ENCODE measurements around the gene PGGT1B.
"Not testable (repeated sequence)": the region's sequence is repeated elsewhere in the genome, so short reads cannot be mapped to it uniquely, and the experiment has no call there.

Gene PGGT1B

GRCh38 chr5:115260248-115260647 is 2.4 kb downstream of the PGGT1B start:
- no peak for DNase-seq (ENCODE audit: low read depth)

GRCh38 chr5:115257981-115258380 is 4.7 kb downstream of the PGGT1B start:
- no peak for DNase-seq (ENCODE audit: low read depth)

GRCh38 chr5:115249379-115249778 is 13.3 kb downstream of the PGGT1B start:
- not testable (repeated sequence) for DNase-seq (ENCODE audit: low read depth)

DNA sequence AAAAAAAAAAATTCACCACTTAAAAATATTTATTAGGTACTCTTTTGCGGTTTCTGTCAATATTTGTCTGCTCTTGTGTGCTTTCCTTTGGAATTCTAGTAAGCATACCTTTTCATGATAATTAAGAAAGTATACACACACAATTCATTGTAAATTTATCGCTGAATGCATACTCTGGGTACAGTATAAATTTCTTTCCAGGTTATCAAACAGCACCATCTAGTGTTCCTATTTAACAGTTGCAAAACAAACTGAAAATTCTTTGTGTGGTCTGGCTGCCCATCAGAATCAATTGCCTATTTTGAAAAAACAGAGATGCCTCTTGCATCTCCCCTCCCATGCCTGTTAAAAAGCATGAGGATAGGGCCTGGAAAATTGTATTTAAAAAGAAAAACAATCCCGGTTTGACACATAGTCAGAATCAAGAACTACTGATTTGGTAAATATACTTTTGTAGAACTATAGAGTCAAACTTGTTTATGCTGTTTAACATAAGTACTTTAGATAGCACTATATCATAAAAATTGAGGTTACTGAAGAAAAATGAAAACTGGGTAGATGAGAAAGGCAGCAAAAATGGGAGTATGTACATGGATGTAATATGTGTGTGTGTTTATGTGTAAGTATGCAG is 16.2 kb downstream of the PGGT1B start:
- no peak for DNase-seq (ENCODE audit: low read depth)

- DNase-seq (ENCODE audit: low read depth): no peak
Measured at GRCh38 chr5:115243412-115243811, 19.3 kb downstream of the PGGT1B start.

DNA sequence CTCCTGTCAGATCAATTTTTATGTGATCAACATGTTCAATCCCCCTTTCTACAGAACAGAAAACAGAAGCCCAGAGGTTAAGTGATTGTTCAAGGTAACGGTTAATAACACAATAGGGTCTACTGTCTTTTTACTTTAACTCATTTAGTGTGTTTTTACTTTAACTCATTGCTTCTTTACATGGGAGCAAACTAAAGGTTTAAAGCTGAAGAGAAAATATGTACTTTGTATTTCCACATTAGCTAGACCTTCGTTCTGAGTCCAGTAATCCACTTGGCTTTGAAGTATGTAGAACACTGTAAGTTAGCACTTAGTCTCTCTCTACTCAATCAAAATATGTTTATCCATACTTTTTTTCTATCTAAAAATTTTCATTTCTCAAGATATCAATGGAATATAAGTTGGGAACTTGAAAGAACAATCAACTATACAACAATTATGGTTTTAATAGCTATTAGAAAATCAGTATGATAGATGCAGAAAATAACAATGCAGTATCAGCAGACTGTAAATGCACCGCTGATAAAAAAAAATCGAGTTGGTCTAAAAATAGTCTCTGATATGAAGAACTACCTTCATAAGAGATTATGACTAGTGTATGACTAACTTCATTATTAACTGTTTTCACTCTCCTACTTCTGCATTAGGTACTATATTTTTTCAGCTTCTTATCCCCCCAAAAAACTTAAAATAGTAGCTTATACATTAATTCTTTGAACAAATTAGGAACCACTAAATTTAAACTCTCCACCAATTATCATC is 20.6 kb downstream of the PGGT1B start:
- DNase-seq (ENCODE audit: low read depth): no peak

DNA sequence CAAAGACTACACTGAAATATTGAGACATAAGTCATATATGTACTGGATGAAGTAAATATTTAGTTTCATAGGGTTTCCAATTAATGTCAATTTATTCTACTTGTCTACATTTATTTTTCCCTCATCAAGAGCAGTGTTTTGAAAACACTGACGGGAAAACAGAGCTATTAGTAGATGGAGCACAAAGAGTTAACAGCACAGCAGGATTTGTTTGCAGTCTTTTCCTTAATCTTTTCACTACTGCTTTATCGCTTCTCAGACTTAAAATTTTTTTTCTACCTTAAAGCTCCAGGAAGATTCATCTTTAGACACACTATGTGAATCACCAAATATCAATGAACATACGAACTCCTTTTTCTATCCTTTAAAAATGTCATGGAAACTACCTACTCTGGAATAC is 25.6 kb downstream of the PGGT1B start:
- DNase-seq (ENCODE audit: low read depth): no peak

- DNase-seq (ENCODE audit: low read depth): no peak
Measured at GRCh38 chr5:115236599-115236998, 26.1 kb downstream of the PGGT1B start.

DNA sequence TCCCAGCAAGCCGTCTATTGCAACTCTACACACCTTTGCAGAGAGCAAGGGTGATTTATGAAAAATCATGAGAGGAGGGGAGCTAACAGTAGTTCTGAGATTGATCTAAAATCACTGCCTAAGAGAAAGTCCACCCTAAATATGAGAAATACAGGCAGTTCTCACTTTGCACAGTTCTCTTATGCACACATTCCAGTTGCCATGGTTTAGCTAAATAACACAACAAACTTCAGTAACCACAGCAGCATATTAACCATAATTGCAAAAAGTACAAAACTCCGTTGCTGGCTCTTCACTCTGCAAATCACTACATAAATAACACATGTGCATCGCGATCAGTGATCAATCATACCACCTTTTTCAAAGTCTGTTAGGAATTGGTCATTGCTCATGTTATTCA is 31.1 kb downstream of the PGGT1B start:
- DNase-seq (ENCODE audit: low read depth): no peak

- DNase-seq (ENCODE audit: low read depth): no peak
Measured at GRCh38 chr5:115229606-115230005, 33.1 kb downstream of the PGGT1B start.

- no peak for DNase-seq (ENCODE audit: low read depth)
Measured at GRCh38 chr5:115227281-115227680, 35.4 kb downstream of the PGGT1B start.

GRCh38 chr5:115214541-115214940 is 48.1 kb downstream of the PGGT1B start:
- no peak for DNase-seq (ENCODE audit: low read depth)

DNA sequence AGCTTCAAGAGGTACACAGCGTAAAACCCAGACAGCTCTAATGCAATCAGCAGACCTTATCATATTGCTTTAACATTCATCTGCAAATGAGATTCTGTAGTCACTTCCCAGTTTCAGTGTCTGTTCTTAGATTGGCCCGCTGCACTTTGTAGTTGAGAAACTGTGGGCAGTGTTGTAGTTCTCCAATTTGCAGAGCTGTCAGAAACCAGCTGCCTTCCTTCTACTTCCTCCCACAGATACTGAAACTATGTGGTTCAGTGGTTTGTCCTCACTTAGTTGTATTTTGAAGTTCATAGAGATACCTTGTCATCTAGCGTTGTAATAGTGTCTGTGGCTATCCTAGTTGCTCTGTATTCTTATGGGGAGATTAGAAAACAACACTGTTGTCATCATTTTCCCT is 53.4 kb downstream of the PGGT1B start:
- DNase-seq (ENCODE audit: low read depth): peak; percentile 22

DNA sequence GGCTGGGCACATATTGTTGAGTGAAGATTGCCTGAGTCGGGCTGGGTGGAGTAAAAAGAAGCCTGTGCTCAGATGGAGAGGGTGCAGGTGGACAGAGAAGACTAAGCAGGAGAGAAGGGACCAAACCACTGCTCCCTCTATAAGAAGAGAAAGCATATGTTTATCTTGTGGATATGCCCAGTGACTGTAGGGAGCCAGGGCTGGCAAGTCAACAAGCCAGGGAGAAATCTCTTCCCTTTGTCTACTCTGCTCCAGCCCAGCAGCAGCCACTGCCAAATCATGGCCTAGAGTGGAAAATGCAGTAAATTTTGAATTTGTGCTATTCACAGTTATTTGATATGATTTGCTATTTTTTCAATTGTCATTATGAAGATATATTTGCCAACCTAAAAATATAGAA is 59.7 kb downstream of the PGGT1B start:
- DNase-seq (ENCODE audit: low read depth): no peak

DNA sequence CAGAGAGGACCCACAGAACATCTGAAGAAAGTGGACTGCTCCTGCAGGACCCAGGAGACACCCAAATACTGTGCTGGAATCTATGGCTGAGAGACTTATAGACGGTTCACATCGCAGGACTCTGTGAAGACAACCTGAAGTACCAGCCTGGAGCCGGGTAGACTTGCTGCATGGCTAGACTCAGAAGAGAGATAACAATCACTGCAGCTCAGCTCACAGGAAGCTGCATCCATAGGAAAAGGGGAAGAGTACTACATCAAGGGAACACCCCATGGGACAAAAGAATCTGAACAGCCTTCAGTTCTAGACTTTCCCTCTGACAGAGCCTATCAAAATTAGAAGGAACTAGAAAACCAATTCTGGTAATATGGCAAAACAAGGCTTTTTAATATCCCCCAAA is 66.5 kb downstream of the PGGT1B start:
- DNase-seq (ENCODE audit: low read depth): no peak

- DNase-seq (ENCODE audit: low read depth): no peak
Measured at GRCh38 chr5:115194676-115195075, 68.0 kb downstream of the PGGT1B start.

GRCh38 chr5:115193295-115193694 is 69.4 kb downstream of the PGGT1B start:
- no peak for DNase-seq (ENCODE audit: low read depth)

- no peak for DNase-seq (ENCODE audit: low read depth)
Measured at GRCh38 chr5:115192098-115192497, 70.6 kb downstream of the PGGT1B start.

DNA sequence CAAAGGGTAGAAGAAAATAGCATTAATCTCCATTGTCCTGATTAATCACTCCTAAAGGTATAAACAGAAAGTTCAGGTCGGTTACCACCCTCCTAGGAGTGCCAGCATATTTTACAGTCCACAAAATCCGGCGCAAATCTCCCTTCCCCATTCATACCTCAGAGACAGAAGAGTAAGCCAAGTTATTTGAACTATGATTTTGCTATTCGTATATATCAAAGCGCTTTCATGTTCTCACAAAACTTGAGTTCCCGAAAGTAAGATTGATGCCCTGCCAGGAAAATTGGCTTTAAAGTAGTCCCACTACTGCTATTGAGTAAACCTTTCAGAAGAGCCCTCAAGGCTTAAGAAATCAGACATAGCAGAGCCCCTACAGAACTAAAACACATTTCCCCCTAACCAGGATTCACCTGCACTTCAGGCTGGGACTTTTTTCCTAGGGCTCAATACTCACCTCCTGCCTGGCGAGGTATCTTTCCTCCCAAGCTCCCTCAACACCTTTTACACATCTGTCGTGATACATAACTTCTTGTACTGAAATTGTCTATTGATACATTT is 71.1 kb downstream of the PGGT1B start:
- DNase-seq (ENCODE audit: low read depth): no peak

- DNase-seq (ENCODE audit: low read depth): no peak
Measured at GRCh38 chr5:115190388-115190787, 72.3 kb downstream of the PGGT1B start.

GRCh38 chr5:115189866-115190265 is 72.8 kb downstream of the PGGT1B start:
- no peak for DNase-seq (ENCODE audit: low read depth)

DNA sequence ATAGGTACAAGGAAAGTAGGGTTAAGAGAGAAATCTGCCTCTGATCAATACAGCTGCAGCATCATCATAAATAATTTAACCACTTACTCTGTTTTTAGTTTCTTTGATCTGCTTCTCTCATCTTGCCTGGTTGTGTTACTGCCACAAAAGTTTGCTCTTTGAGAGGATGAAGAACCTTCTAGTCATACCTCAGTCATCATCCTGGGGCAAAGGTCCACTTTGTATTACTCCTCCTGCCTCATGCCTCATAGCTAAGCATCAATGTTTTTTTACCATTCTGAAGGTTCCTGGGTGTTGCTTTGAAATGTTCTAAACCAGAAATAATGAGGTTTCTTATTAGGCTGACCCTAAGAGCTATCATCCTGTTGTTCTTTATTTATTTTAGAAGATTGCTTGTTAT is 75.9 kb downstream of the PGGT1B start:
- no peak for DNase-seq (ENCODE audit: low read depth)

- DNase-seq (ENCODE audit: low read depth): peak; percentile 5
Measured at GRCh38 chr5:115184770-115185169, 77.9 kb downstream of the PGGT1B start.

DNA sequence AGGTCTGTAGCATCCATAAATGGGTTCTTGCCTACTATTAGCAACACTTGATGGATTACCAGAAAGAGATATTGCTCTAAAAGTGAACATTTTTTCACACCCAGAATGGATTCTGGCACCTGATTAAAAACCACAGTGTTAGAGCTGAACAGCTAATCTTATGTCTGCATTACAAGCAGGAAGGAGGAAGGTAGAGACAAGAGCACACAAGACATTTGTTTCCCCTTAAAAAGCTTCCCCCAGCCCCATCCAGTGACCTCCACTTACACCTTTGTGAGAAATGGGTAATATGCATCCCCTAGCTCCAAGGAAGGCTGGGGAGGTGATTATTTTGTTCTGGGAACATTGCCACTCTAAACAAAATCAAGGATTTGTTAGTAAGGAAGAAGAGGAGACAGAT is 80.9 kb downstream of the PGGT1B start:
- no peak for DNase-seq (ENCODE audit: low read depth)

Data from non-pigmented ciliary epithelial cell (primary cell).